ENCODE measurements around the gene WWC1.
A peak's percentile ranks its signal among the peaks of the same experiment; 100 is the strongest.

Gene WWC1

GRCh38 chr5:168254013-168254693, 37.3 kb upstream of the WWC1 start:
- Histone ChIP-seq H3K36me3 (ENCODE audit: control insufficient read depth in 1 of 2, insufficient read depth in 2 of 2, low read length in 2 of 2) (no peaks in the 10 kb centered on the region), H3K79me1 (ENCODE audit: low read length) (no peaks in the 10 kb centered on the region), H3K18ac (ENCODE audit: low read length) (no peak overlapping the region), H4K8ac (ENCODE audit: low read depth, low read length) (no peak overlapping the region), H3K4me1 (ENCODE audit: control insufficient read depth in 1 of 2, insufficient read depth in 2 of 2, low read length in 2 of 2) (no peaks in the 10 kb centered on the region), H3K14ac (ENCODE audit: low read length) (no peak overlapping the region), H2BK5ac (ENCODE audit: low read depth, low read length, poor library complexity) (no peak overlapping the region), H3K4me3 (ENCODE audit: low read depth, low read length) (no peak overlapping the region), H3K4me2 (ENCODE audit: low read length) (no peak overlapping the region), H3K79me2 (ENCODE audit: control insufficient read depth, insufficient read depth, low read length, poor library complexity) (no peaks in the 10 kb centered on the region), H2AFZ (ENCODE audit: insufficient read depth, low read length, poor library complexity) (no peak overlapping the region), H3K23ac (ENCODE audit: low read length) (no peak overlapping the region), H2BK120ac (ENCODE audit: insufficient read depth, low read length, poor library complexity) (no peak overlapping the region), H2BK12ac (ENCODE audit: low read length) (no peak overlapping the region), H3K27me3 (ENCODE audit: insufficient read depth, low read length) (no peaks in the 10 kb centered on the region), H3K27ac (ENCODE audit: low read depth, low read length) (no peak overlapping the region), H4K12ac (ENCODE audit: low read depth, low read length) (no peak overlapping the region), H3K9me3 (ENCODE audit: insufficient read depth, low read depth, low read length) (peaks cover 2% of the 10 kb centered on the region), H4K91ac (ENCODE audit: low read depth, low read length) (no peak overlapping the region), H2AK5ac (ENCODE audit: low read length) (no peak overlapping the region), H3K9ac (ENCODE audit: low read length) (no peak overlapping the region), H3K4ac (ENCODE audit: low read depth, low read length) (no peak overlapping the region)
- no CpG with 5 or more reads among the region's 9 CpGs for WGBS (ENCODE audit: extremely low coverage, insufficient coverage, insufficient read length)
- DNase-seq, result no peak

GRCh38 chr5:168260353-168261226, 30.9 kb upstream of the WWC1 start:
- H2BK120ac ChIP-seq (ENCODE audit: insufficient read depth, low read length, poor library complexity), result no peak overlapping the region
- H3K4me1 ChIP-seq (ENCODE audit: control insufficient read depth in 1 of 2, insufficient read depth in 2 of 2, low read length in 2 of 2), result no peaks in the 10 kb centered on the region
- no peak overlapping the region for H3K4me3 ChIP-seq (ENCODE audit: low read depth, low read length)
- no peak overlapping the region for H3K9ac ChIP-seq (ENCODE audit: low read length)
- no peak overlapping the region for H2AFZ ChIP-seq (ENCODE audit: insufficient read depth, low read length, poor library complexity)
- no peaks in the 10 kb centered on the region for H3K79me2 ChIP-seq (ENCODE audit: control insufficient read depth, insufficient read depth, low read length, poor library complexity)
- no peak overlapping the region for H3K14ac ChIP-seq (ENCODE audit: low read length)
- H3K36me3 ChIP-seq (ENCODE audit: control insufficient read depth in 1 of 2, insufficient read depth in 2 of 2, low read length in 2 of 2), result peaks cover 0 to 3% of the 10 kb centered on the region in 2 experiments
- H3K23ac ChIP-seq (ENCODE audit: low read length), result no peak overlapping the region
- no peak overlapping the region for H3K27ac ChIP-seq (ENCODE audit: low read depth, low read length)
- H2BK5ac ChIP-seq (ENCODE audit: low read depth, low read length, poor library complexity), result no peak overlapping the region
- no peak overlapping the region for H2BK12ac ChIP-seq (ENCODE audit: low read length)
- no peak overlapping the region for H4K8ac ChIP-seq (ENCODE audit: low read depth, low read length)
- H2AK5ac ChIP-seq (ENCODE audit: low read length), result no peak overlapping the region
- no peaks in the 10 kb centered on the region for H3K27me3 ChIP-seq (ENCODE audit: insufficient read depth, low read length)
- H3K4ac ChIP-seq (ENCODE audit: low read depth, low read length), result no peak overlapping the region
- peaks cover 6% of the 10 kb centered on the region for H3K9me3 ChIP-seq (ENCODE audit: insufficient read depth, low read depth, low read length)
- H3K4me2 ChIP-seq (ENCODE audit: low read length), result no peak overlapping the region
- H4K91ac ChIP-seq (ENCODE audit: low read depth, low read length), result no peak overlapping the region
- H3K18ac ChIP-seq (ENCODE audit: low read length), result no peak overlapping the region
- no peaks in the 10 kb centered on the region for H3K79me1 ChIP-seq (ENCODE audit: low read length)
- no peak for DNase-seq
- no peak overlapping the region for H4K12ac ChIP-seq (ENCODE audit: low read depth, low read length)
- WGBS (ENCODE audit: extremely low coverage, insufficient coverage, insufficient read length), result no CpG with 5 or more reads among the region's 15 CpGs

GRCh38 chr5:168261227-168261571, 30.2 kb upstream of the WWC1 start:
- Histone ChIP-seq H3K18ac (ENCODE audit: low read length) (no peak overlapping the region), H4K12ac (ENCODE audit: low read depth, low read length) (no peak overlapping the region), H3K79me1 (ENCODE audit: low read length) (no peaks in the 10 kb centered on the region), H3K27ac (ENCODE audit: low read depth, low read length) (no peak overlapping the region), H2BK12ac (ENCODE audit: low read length) (no peak overlapping the region), H3K79me2 (ENCODE audit: control insufficient read depth, insufficient read depth, low read length, poor library complexity) (no peaks in the 10 kb centered on the region), H3K36me3 (ENCODE audit: control insufficient read depth in 1 of 2, insufficient read depth in 2 of 2, low read length in 2 of 2) (peaks cover 0 to 3% of the 10 kb centered on the region in 2 experiments), H3K4me1 (ENCODE audit: control insufficient read depth in 1 of 2, insufficient read depth in 2 of 2, low read length in 2 of 2) (no peaks in the 10 kb centered on the region), H3K9me3 (ENCODE audit: insufficient read depth, low read depth, low read length) (peaks cover 6% of the 10 kb centered on the region), H2AFZ (ENCODE audit: insufficient read depth, low read length, poor library complexity) (no peak overlapping the region), H3K4ac (ENCODE audit: low read depth, low read length) (no peak overlapping the region), H4K91ac (ENCODE audit: low read depth, low read length) (no peak overlapping the region), H3K14ac (ENCODE audit: low read length) (no peak overlapping the region), H3K4me2 (ENCODE audit: low read length) (no peak overlapping the region), H3K23ac (ENCODE audit: low read length) (no peak overlapping the region), H4K8ac (ENCODE audit: low read depth, low read length) (no peak overlapping the region), H3K27me3 (ENCODE audit: insufficient read depth, low read length) (no peaks in the 10 kb centered on the region), H2BK120ac (ENCODE audit: insufficient read depth, low read length, poor library complexity) (no peak overlapping the region), H2BK5ac (ENCODE audit: low read depth, low read length, poor library complexity) (no peak overlapping the region), H2AK5ac (ENCODE audit: low read length) (no peak overlapping the region), H3K4me3 (ENCODE audit: low read depth, low read length) (no peak overlapping the region), H3K9ac (ENCODE audit: low read length) (no peak overlapping the region)
- no CpG with 5 or more reads among the region's 3 CpGs for WGBS (ENCODE audit: extremely low coverage, insufficient coverage, insufficient read length)
- no peak for DNase-seq

- no peak overlapping the region for H3K4me2 ChIP-seq (ENCODE audit: low read length)
- peak overlapping the region; percentile 13 for H3K4me3 ChIP-seq (ENCODE audit: low read depth, low read length)
- H3K9ac ChIP-seq (ENCODE audit: low read length), result no peak overlapping the region
- no peak overlapping the region for H2BK12ac ChIP-seq (ENCODE audit: low read length)
- no peaks in the 10 kb centered on the region for H3K79me1 ChIP-seq (ENCODE audit: low read length)
- H3K4ac ChIP-seq (ENCODE audit: low read depth, low read length), result no peak overlapping the region
- WGBS (ENCODE audit: extremely low coverage, insufficient coverage, insufficient read length), result no CpG with 5 or more reads among the region's 39 CpGs
- no peaks in the 10 kb centered on the region for H3K79me2 ChIP-seq (ENCODE audit: control insufficient read depth, insufficient read depth, low read length, poor library complexity)
- H3K4me1 ChIP-seq (ENCODE audit: control insufficient read depth in 1 of 2, insufficient read depth in 2 of 2, low read length in 2 of 2), result no peaks in the 10 kb centered on the region
- H3K27me3 ChIP-seq (ENCODE audit: insufficient read depth, low read length), result no peaks in the 10 kb centered on the region
- no peak overlapping the region for H3K18ac ChIP-seq (ENCODE audit: low read length)
- no peak overlapping the region for H3K27ac ChIP-seq (ENCODE audit: low read depth, low read length)
- peaks cover 6% of the 10 kb centered on the region for H3K9me3 ChIP-seq (ENCODE audit: insufficient read depth, low read depth, low read length)
- H3K14ac ChIP-seq (ENCODE audit: low read length), result no peak overlapping the region
- H2AFZ ChIP-seq (ENCODE audit: insufficient read depth, low read length, poor library complexity), result no peak overlapping the region
- no peak overlapping the region for H2BK120ac ChIP-seq (ENCODE audit: insufficient read depth, low read length, poor library complexity)
- peaks cover 0 to 3% of the 10 kb centered on the region in 2 experiments for H3K36me3 ChIP-seq (ENCODE audit: control insufficient read depth in 1 of 2, insufficient read depth in 2 of 2, low read length in 2 of 2)
- H2AK5ac ChIP-seq (ENCODE audit: low read length), result no peak overlapping the region
- no peak overlapping the region for H3K23ac ChIP-seq (ENCODE audit: low read length)
- no peak overlapping the region for H4K91ac ChIP-seq (ENCODE audit: low read depth, low read length)
- H4K12ac ChIP-seq (ENCODE audit: low read depth, low read length), result no peak overlapping the region
- no peak for DNase-seq
- no peak overlapping the region for H4K8ac ChIP-seq (ENCODE audit: low read depth, low read length)
- no peak overlapping the region for H2BK5ac ChIP-seq (ENCODE audit: low read depth, low read length, poor library complexity)
Measured at GRCh38 chr5:168262042-168262743, 29.3 kb upstream of the WWC1 start.

All from trophoblast cell (in vitro differentiated cells and primary cell).